Measurements from ENCODE around the gene TC2N.
"Not testable (repeated sequence)": the region's sequence is repeated elsewhere in the genome, so short reads cannot be mapped to it uniquely, and the experiment has no call there.

TC2N gene

GRCh38 chr14:91806094-91806493 is 61.2 kb downstream of the TC2N start:
- not testable (repeated sequence) for H3K4me3 Mint-ChIP-seq; H3K27me3 Mint-ChIP-seq (ENCODE audit: low read depth)
- peaks cover 69% of the 10 kb centered on the region for H3K36me3 Mint-ChIP-seq (ENCODE audit: low read depth)
- peaks cover 10% of the 10 kb centered on the region for H3K4me1 Mint-ChIP-seq (ENCODE audit: low read depth)
- H3K27ac Mint-ChIP-seq = peak overlapping the region; percentile 15
- peaks cover 57% of the 10 kb centered on the region for H3K9me3 Mint-ChIP-seq

GRCh38 chr14:91805659-91806058 is 61.7 kb downstream of the TC2N start:
- Mint-ChIP-seq H3K27me3 (ENCODE audit: low read depth) (no peaks in the 10 kb centered on the region), H3K4me3 (no peak overlapping the region), H3K9me3 (peaks cover 53% of the 10 kb centered on the region), H3K36me3 (ENCODE audit: low read depth) (peaks cover 65% of the 10 kb centered on the region), H3K4me1 (ENCODE audit: low read depth) (peaks cover 9% of the 10 kb centered on the region), H3K27ac (no peak overlapping the region)

DNA sequence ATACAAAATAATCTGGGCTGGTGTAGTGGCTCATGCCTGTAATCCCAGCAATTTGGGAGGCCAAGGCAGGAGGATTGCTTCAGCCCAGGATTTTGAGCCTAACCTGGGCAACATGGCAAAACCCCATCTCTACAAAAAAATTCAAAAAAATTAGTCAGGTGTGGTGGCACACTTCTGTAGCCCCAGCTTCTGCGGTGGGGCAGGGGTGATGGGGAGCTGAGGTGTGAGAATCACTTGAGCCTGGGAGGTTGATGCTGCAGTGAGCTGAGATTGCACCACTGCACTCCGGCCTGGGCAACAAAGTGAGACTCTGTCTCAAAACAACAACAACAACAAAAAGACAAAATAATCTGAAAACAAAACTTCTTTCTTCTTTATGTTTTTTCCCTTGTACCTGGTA is 66.0 kb downstream of the TC2N start:
- H3K4me3 Mint-ChIP-seq = no peak overlapping the region
- H3K27me3 Mint-ChIP-seq (ENCODE audit: low read depth) = no peaks in the 10 kb centered on the region
- H3K4me1 Mint-ChIP-seq (ENCODE audit: low read depth) = peaks cover 14% of the 10 kb centered on the region
- peaks cover 39% of the 10 kb centered on the region for H3K36me3 Mint-ChIP-seq (ENCODE audit: low read depth)
- H3K27ac Mint-ChIP-seq = no peak overlapping the region
- peaks cover 12% of the 10 kb centered on the region for H3K9me3 Mint-ChIP-seq

- H3K4me1 Mint-ChIP-seq (ENCODE audit: low read depth) = peaks cover 7% of the 10 kb centered on the region
- no peaks in the 10 kb centered on the region for H3K9me3 Mint-ChIP-seq
- H3K4me3 Mint-ChIP-seq = no peak overlapping the region
- peaks cover 47% of the 10 kb centered on the region for H3K36me3 Mint-ChIP-seq (ENCODE audit: low read depth)
- H3K27me3 Mint-ChIP-seq (ENCODE audit: low read depth) = no peaks in the 10 kb centered on the region
- no peak overlapping the region for H3K27ac Mint-ChIP-seq
Observed at GRCh38 chr14:91796617-91797347, 70.6 kb downstream of the TC2N start.

GRCh38 chr14:91793704-91794103 is 73.6 kb downstream of the TC2N start:
- Mint-ChIP-seq H3K27ac (no peak overlapping the region), H3K4me3 (no peak overlapping the region), H3K4me1 (ENCODE audit: low read depth) (peaks cover 5% of the 10 kb centered on the region), H3K9me3 (no peaks in the 10 kb centered on the region), H3K27me3 (ENCODE audit: low read depth) (no peaks in the 10 kb centered on the region), H3K36me3 (ENCODE audit: low read depth) (peaks cover 58% of the 10 kb centered on the region)

- H3K27ac Mint-ChIP-seq = no peak overlapping the region
- peaks cover 57% of the 10 kb centered on the region for H3K36me3 Mint-ChIP-seq (ENCODE audit: low read depth)
- H3K4me1 Mint-ChIP-seq (ENCODE audit: low read depth) = peaks cover 5% of the 10 kb centered on the region
- H3K27me3 Mint-ChIP-seq (ENCODE audit: low read depth) = no peaks in the 10 kb centered on the region
- H3K4me3 Mint-ChIP-seq = no peak overlapping the region
- H3K9me3 Mint-ChIP-seq = no peaks in the 10 kb centered on the region
Observed at GRCh38 chr14:91786188-91786587, 81.1 kb downstream of the TC2N start.

DNA sequence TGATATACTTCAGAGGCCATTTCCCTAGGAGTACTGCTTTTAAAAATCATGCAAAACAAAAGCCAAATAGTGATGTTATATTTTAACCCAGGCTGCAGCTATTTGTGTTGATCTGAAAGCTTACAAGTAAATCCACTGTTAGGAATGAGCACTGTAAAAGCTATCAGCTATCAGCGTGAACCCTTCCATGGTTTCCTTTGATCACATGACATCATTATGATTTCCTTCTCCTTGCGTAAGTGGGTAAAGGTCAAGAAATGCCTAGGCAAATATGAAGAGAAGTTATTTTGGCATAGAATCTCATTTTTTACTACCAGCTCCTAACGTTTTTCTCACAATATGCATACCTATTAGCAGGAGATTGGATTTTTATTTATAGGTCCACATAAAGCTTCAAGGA is 86.9 kb downstream of the TC2N start:
- Mint-ChIP-seq H3K27me3 (ENCODE audit: low read depth) (no peaks in the 10 kb centered on the region), H3K36me3 (ENCODE audit: low read depth) (peaks cover 52% of the 10 kb centered on the region), H3K4me1 (ENCODE audit: low read depth) (peaks cover 6% of the 10 kb centered on the region), H3K27ac (no peak overlapping the region), H3K9me3 (no peaks in the 10 kb centered on the region), H3K4me3 (no peak overlapping the region)

GRCh38 chr14:91778217-91778616 is 89.1 kb downstream of the TC2N start:
- Mint-ChIP-seq H3K9me3 (no peaks in the 10 kb centered on the region), H3K27me3 (ENCODE audit: low read depth) (no peaks in the 10 kb centered on the region), H3K27ac (no peak overlapping the region), H3K36me3 (ENCODE audit: low read depth) (peaks cover 53% of the 10 kb centered on the region), H3K4me3 (no peak overlapping the region), H3K4me1 (ENCODE audit: low read depth) (peaks cover 14% of the 10 kb centered on the region)

GRCh38 chr14:91774140-91775096 is 92.9 kb downstream of the TC2N start:
- Mint-ChIP-seq H3K4me3 (no peak overlapping the region), H3K36me3 (ENCODE audit: low read depth) (peaks cover 43% of the 10 kb centered on the region), H3K4me1 (ENCODE audit: low read depth) (peaks cover 14% of the 10 kb centered on the region), H3K27me3 (ENCODE audit: low read depth) (no peaks in the 10 kb centered on the region), H3K9me3 (no peaks in the 10 kb centered on the region), H3K27ac (no peak overlapping the region)

DNA sequence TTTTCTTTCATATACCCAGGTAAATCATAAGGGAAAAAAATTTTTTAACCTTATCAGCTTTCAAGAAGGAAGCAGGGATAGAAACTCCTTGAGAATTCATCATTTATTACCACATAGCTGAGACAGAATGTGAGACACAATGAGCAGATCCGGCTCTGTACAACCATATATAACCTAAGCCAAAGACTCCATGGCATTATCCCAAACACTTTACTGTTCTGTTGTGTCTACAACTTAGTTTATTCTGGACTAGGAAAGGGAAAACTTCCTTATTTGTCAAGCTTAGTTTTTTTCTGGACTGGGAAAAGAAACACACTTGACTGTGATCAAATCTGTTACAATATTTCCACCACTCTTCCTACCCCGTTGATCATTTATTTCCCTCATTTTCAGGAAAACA is 97.2 kb downstream of the TC2N start:
- peaks cover 10% of the 10 kb centered on the region for H3K4me1 Mint-ChIP-seq (ENCODE audit: low read depth)
- no peaks in the 10 kb centered on the region for H3K27me3 Mint-ChIP-seq (ENCODE audit: low read depth)
- no peak overlapping the region for H3K27ac Mint-ChIP-seq
- peaks cover under 1% of the 10 kb centered on the region for H3K9me3 Mint-ChIP-seq
- peaks cover 29% of the 10 kb centered on the region for H3K36me3 Mint-ChIP-seq (ENCODE audit: low read depth)
- no peak overlapping the region for H3K4me3 Mint-ChIP-seq

DNA sequence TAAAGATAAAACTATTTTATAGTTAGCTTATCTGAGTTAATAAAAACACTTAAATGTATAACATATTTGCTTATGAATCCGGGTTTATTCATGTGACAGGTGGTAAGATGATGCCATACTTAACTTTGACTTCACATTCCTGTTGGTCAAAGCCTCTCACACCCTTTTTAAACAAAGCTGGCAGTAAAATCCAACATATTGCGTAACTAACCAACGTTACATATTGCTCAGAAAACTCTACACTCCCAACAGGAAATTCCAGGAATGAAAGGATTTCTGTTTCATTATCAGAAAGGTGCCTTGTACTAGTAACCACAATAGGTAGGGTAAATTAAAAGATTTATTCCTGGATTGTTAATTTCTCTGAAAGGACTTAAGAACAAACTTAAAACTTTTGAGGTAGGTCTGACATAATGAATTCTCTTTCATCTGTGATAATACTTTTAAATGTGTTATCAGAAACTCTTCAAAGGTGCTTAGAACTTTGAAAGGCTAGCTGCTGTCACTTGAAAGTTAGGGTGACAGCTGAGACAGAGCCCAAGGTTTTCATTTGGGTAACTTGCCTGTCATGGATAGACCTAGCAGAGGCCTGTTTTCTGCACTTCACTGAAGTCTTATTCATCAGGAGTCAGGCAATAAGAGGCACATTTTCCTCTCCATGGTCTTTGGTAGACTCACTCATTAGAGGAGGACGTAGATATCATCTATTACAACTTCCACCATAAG is 111.6 kb downstream of the TC2N start:
- Mint-ChIP-seq H3K9me3 (peaks cover 7% of the 10 kb centered on the region), H3K36me3 (ENCODE audit: low read depth) (peaks cover 32% of the 10 kb centered on the region), H3K4me3 (no peak overlapping the region), H3K4me1 (ENCODE audit: low read depth) (no peaks in the 10 kb centered on the region), H3K27me3 (ENCODE audit: low read depth) (no peaks in the 10 kb centered on the region), H3K27ac (no peak overlapping the region)

GRCh38 chr14:91754819-91755218 is 112.5 kb downstream of the TC2N start:
- no peaks in the 10 kb centered on the region for H3K4me1 Mint-ChIP-seq (ENCODE audit: low read depth)
- H3K36me3 Mint-ChIP-seq (ENCODE audit: low read depth) = peaks cover 23% of the 10 kb centered on the region
- H3K27me3 Mint-ChIP-seq (ENCODE audit: low read depth) = no peaks in the 10 kb centered on the region
- no peak overlapping the region for H3K4me3 Mint-ChIP-seq
- H3K9me3 Mint-ChIP-seq = no peaks in the 10 kb centered on the region
- no peak overlapping the region for H3K27ac Mint-ChIP-seq

GRCh38 chr14:91754185-91754584 is 113.2 kb downstream of the TC2N start:
- no peak overlapping the region for H3K27ac Mint-ChIP-seq
- H3K36me3 Mint-ChIP-seq (ENCODE audit: low read depth) = peaks cover 17% of the 10 kb centered on the region
- H3K9me3 Mint-ChIP-seq = no peaks in the 10 kb centered on the region
- H3K4me3 Mint-ChIP-seq = no peak overlapping the region
- H3K27me3 Mint-ChIP-seq (ENCODE audit: low read depth) = no peaks in the 10 kb centered on the region
- no peaks in the 10 kb centered on the region for H3K4me1 Mint-ChIP-seq (ENCODE audit: low read depth)

DNA sequence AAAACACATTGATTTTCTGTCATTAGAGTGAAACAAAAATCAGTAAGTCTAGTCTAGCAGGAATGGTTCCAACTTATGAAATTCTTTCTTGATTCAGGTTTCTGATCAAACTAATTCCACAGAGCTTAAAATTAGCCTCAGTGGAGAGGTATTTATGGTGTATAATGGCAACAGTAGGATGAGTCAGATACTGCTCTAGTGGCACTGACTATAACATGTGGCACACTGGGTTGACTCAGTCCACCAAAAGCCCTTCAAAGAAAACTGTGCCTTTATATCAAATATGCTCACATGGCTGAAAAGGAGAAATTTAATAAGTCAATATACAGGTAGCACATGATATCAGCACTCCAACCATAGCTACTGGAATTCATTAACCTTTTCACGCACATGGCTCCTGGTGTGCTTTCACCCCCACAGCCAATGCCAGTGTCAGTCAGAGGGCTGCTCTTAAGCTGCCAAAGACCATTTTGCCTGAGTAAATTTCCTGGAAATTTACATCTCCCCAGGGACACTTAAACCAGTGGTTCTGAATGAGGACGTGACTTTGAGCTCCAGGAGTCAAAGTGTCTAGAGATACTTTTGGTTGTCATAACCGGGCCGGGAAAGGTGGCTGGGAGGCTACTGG is 113.7 kb downstream of the TC2N start:
- Mint-ChIP-seq H3K27me3 (ENCODE audit: low read depth) (no peaks in the 10 kb centered on the region), H3K27ac (no peak overlapping the region), H3K4me3 (no peak overlapping the region), H3K36me3 (ENCODE audit: low read depth) (peaks cover 15% of the 10 kb centered on the region), H3K4me1 (ENCODE audit: low read depth) (no peaks in the 10 kb centered on the region), H3K9me3 (no peaks in the 10 kb centered on the region)

Measured in T-helper 1 cell treated with Interleukin-12 subunit alpha and Interleukin-12 subunit beta and Interleukin-4 antibody, amounts not matched to agents 30 μg/mL and 1 μg/mL, for 36 hours (primary cell).